ENCODE data around the gene C1QTNF12. TPM values are rescaled to one million over a fixed set of nuclear protein-coding genes. Genes with fewer than 3 reads are reported as not detected.

Gene C1QTNF12
- total RNA-seq, 3 donors from 2014 or later = 21.5 to 54.0 (median 36.5) TPM

GRCh38 chr1:1260843-1261560 is 14.5 kb upstream of the C1QTNF12 start:
- Histone ChIP-seq H3K9me3 (no peaks in the 10 kb centered on the region), H3K4me3 (no peak overlapping the region), H3K36me3 (ENCODE audit: low read depth) (no peaks in the 10 kb centered on the region), H3K4me1 (ENCODE audit: low read depth) (no peaks in the 10 kb centered on the region)
- TF ChIP-seq CTCF (IDR thresholded peaks at IDR 0.05) = no peak
- intact Hi-C loops (cut with DNase I, micrococcal nuclease) = no loop called here
- ATAC-seq = no peak
- DNase-seq = no peak

- H3K4me1 ChIP-seq (ENCODE audit: low read depth) = no peaks in the 10 kb centered on the region
- intact Hi-C loops (cut with DNase I, micrococcal nuclease) = loop anchor here in 1 of 2 donors (10.0 kb wide), 1 partner anchor 135 kb away; no protein-coding TSS in a partner anchor
- H3K36me3 ChIP-seq (ENCODE audit: low read depth) = peaks cover 2% of the 10 kb centered on the region
- DNase-seq = no peak
- ATAC-seq = no peak
- H3K9me3 ChIP-seq = no peaks in the 10 kb centered on the region
- TF ChIP-seq CTCF (IDR thresholded peaks at IDR 0.05) = no peak
- H3K4me3 ChIP-seq = no peak overlapping the region
Observed at GRCh38 chr1:1259951-1260600, 13.6 kb upstream of the C1QTNF12 start.

- no peaks in the 10 kb centered on the region for H3K4me1 ChIP-seq (ENCODE audit: low read depth)
- DNase-seq (no peak), ATAC-seq (no peak)
- peaks cover 6% of the 10 kb centered on the region for H3K36me3 ChIP-seq (ENCODE audit: low read depth)
- intact Hi-C loops (cut with DNase I, micrococcal nuclease) = loop anchor here in 1 of 2 donors (10.0 kb wide), 1 partner anchor 135 kb away; no protein-coding TSS in a partner anchor
- H3K9me3 ChIP-seq = no peaks in the 10 kb centered on the region
- no peak overlapping the region for H3K4me3 ChIP-seq
- no peak for TF ChIP-seq CTCF (IDR thresholded peaks at IDR 0.05)
Observed at GRCh38 chr1:1259540-1259939, 13.0 kb upstream of the C1QTNF12 start.

GRCh38 chr1:1259119-1259488 is 12.6 kb upstream of the C1QTNF12 start:
- intact Hi-C loops (cut with DNase I, micrococcal nuclease) = loop anchor here in 1 of 2 donors (10.0 kb wide), 1 partner anchor 134 kb away; no protein-coding TSS in a partner anchor
- Histone ChIP-seq H3K4me1 (ENCODE audit: low read depth) (no peaks in the 10 kb centered on the region), H3K4me3 (no peak overlapping the region), H3K36me3 (ENCODE audit: low read depth) (peaks cover 6% of the 10 kb centered on the region), H3K9me3 (no peaks in the 10 kb centered on the region)
- DNase-seq = peak in 1 of 3 donors; percentile 44
- TF ChIP-seq CTCF (IDR thresholded peaks at IDR 0.05) = no peak
- ATAC-seq = no peak

- no peaks in the 10 kb centered on the region for H3K4me1 ChIP-seq (ENCODE audit: low read depth)
- ATAC-seq (no peak), DNase-seq (peak in 1 of 3 donors; percentile 49)
- H3K9me3 ChIP-seq = no peaks in the 10 kb centered on the region
- no peak for TF ChIP-seq CTCF (IDR thresholded peaks at IDR 0.05)
- no peak overlapping the region for H3K4me3 ChIP-seq
- intact Hi-C loops (cut with DNase I, micrococcal nuclease) = loop anchor here in 1 of 2 donors (10.0 kb wide), 1 partner anchor 132 kb away; no protein-coding TSS in a partner anchor
- H3K36me3 ChIP-seq (ENCODE audit: low read depth) = peaks cover 6% of the 10 kb centered on the region
Observed at GRCh38 chr1:1256956-1257871, 10.7 kb upstream of the C1QTNF12 start.

All from mucosa of descending colon (tissue), 3 donors.